ENCODE measurements around the gene ZNF548. TPM values are rescaled to one million over a fixed set of nuclear protein-coding genes. Genes with fewer than 3 reads are reported as not detected.

The ZNF548 gene
- total RNA-seq, 4 donors from 2014 or later: 16.6 to 37.4 (median 17.3) TPM

DNA sequence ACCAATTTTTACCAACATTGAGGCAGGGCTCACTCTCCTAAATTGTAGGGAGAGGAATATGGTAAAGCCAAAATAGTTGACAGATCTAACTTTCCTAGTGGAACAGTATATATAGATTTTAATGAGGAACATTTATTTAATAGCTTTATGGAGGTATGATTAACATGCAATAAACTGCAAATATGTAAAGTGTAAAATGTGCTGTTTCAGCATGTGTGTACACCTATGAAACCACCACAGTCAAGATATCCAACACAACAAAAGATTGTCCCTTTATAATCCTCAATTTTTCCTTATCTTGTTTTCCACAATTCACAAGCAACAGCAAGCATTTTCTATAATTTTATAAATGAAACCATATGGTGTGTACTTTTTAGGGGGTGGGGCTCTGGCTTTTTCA is 30.4 kb upstream of the ZNF548 start:
- TF ChIP-seq, protein P1, sequence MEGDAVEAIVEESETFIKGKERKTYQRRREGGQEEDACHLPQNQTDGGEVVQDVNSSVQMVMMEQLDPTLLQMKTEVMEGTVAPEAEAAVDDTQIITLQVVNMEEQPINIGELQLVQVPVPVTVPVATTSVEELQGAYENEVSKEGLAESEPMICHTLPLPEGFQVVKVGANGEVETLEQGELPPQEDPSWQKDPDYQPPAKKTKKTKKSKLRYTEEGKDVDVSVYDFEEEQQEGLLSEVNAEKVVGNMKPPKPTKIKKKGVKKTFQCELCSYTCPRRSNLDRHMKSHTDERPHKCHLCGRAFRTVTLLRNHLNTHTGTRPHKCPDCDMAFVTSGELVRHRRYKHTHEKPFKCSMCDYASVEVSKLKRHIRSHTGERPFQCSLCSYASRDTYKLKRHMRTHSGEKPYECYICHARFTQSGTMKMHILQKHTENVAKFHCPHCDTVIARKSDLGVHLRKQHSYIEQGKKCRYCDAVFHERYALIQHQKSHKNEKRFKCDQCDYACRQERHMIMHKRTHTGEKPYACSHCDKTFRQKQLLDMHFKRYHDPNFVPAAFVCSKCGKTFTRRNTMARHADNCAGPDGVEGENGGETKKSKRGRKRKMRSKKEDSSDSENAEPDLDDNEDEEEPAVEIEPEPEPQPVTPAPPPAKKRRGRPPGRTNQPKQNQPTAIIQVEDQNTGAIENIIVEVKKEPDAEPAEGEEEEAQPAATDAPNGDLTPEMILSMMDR (IDR thresholded peaks at IDR 0.05; ENCODE audit: low read depth): no peak

DNA sequence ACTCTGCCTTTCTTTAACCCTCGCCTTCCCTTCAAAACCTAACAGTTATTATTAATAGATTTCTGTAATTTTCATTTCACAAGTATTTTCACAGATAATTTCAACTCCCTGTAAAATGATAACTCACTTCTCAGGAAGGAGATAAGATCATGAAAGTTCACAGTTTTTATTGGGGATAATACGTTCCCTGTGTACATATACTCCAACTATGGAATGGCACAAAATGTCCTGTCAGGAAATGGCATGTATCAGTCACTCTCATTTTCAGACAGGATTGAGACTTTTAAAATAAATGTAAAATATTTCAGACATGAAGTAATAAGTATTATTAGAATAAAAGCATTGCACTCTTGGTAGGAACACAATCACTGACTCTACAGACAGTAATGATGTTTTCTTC is 27.2 kb upstream of the ZNF548 start:
- TF ChIP-seq, protein P1 (IDR thresholded peaks at IDR 0.05; ENCODE audit: low read depth): no peak

DNA sequence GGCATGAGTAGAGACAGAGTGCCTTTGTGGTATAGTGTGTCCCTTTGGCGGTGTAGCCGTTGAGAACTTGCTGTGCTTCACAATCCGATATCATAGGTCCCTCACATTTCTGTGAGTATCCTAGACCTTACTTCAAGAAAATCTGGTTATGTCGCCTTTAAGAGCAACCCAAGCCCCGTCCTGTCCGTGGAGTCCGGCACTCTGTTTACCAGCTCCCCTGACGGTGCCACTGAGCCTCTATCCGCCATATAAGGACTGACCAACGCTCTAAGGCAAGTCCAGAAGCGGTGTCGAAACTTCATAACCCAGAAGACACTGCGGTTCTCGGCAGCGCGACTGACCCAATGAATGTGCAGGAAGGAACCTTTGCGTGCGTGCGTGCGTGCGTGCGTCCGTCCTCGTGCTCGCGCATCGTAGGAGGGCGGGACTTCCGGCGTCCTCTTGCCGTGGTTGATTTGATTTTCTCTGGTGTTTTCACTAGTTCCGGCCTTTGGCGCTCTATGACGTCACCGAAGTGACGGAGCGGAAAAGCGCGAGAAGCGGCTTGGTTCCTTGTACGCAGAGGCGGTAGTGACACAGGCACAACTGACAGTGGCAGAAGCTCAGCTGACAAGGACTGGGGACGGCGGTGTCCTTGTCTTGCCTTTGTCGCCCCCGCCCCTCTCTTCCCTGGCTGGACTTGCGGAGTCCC is 26.5 kb upstream of the ZNF548 start, which contains the start of the genes TRAPPC2B and ZNF547:
TRAPPC2B (plus strand) TSS at position 555 of the 691 bp plus-strand sequence. CDS start 1,283 bp downstream, outside the sequence.
ZNF547 (plus strand) TSS at position 555 of the 691 bp plus-strand sequence. CDS start 5,005 bp downstream, outside the sequence.
- TF ChIP-seq, protein P1 (IDR thresholded peaks at IDR 0.05; ENCODE audit: low read depth): no peak

DNA sequence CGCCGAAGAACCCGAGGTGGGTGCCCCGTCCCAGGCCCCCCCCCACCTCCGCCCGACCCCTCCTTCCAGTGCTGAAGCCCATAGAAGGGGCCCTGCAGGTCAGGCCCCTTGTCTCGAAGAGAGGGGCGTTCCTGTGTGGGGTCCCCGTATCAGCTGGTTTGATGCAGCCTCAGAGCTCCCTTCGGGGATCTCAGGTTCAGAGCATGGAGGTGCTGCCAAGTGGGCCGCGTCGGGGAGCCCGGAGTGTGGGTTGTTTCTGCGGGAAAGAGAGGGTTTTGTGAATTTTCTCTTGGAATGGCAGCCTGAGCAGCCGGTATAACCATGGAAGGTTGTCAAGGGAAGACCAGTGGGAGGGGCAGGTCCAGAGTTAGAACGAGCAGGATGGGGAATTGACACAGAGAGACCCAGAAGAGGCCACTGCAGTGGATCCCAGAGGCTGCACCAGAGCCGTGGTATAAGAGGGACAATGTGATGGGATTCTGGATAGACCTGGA is 25.9 kb upstream of the ZNF548 start:
- TF ChIP-seq, protein P1 (IDR thresholded peaks at IDR 0.05; ENCODE audit: low read depth): no peak

DNA sequence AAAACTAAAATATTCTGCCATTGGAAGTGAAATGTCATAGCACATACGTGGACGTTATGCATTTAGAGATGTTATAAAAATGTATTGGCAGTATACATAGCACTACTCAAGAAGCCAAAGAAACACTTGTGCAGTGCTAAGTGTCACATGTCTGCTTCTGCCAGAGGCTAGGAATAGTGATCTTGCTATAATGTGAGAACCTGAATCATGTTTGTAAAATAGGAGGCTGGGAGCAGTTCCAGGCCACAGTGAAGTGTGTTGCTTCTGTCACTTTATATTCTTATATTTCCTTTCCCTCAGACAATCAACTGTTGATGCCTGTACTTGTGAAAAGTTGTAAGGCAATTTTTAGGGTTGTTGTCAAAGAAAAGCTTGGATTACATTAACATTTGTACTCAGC is 22.9 kb upstream of the ZNF548 start:
- TF ChIP-seq, protein P1 (IDR thresholded peaks at IDR 0.05; ENCODE audit: low read depth): no peak

DNA sequence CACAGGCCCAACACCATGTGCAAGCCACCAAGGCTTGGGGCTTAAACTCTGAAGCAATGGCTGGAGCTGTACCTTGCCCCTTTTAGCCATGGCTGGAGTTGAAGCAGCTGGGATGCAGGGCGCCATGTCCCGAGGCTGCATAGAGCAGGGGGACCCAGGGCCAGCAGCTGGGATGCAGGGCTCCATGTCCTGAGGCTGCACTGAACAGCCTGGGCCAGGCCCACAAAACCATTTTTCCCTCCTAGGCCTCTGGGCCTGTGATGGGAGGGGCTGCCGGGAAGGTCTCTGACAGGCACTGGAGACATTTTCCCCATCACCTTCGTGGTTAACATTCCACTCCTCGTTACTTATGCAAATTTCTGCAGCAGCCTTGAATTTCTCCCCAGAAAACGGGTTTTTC is 15.5 kb upstream of the ZNF548 start:
- TF ChIP-seq, protein P1 (IDR thresholded peaks at IDR 0.05; ENCODE audit: low read depth): no peak

DNA sequence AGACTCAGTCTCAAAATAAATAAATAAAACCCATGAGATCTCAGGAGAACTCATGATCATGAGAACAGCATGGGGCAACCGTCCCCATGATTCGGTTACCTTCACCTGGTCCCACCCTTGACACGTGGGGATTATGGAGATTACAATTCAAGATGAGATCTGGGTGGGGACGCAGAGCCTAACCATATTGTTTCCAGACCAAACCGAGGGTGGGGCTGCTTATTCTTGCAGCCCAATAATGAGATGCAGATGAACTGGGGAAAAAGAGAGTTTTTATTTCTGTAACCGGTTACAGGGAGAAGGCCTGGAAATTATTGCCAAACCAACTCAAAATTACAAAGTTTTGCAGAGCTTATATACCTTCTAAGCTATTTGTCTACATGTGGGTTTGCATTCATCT is 13.5 kb upstream of the ZNF548 start:
- TF ChIP-seq, protein P1 (IDR thresholded peaks at IDR 0.05; ENCODE audit: low read depth): no peak

Measured in subcutaneous adipose tissue (tissue), 4 donors.